GM19328 (cell line): Measurements from ENCODE around the gene ADGRB2.

Source experiments
- ATAC-seq: cut with Tn5 transposase; IDR thresholded peaks from one replicate; pipeline ENCODE4 v1.9.1; 2021; ENCODE audit warnings: mild to moderate bottlenecking, moderate library complexity; ENCODE audit not compliant: unreplicated experiment

The ADGRB2 gene

DNA sequence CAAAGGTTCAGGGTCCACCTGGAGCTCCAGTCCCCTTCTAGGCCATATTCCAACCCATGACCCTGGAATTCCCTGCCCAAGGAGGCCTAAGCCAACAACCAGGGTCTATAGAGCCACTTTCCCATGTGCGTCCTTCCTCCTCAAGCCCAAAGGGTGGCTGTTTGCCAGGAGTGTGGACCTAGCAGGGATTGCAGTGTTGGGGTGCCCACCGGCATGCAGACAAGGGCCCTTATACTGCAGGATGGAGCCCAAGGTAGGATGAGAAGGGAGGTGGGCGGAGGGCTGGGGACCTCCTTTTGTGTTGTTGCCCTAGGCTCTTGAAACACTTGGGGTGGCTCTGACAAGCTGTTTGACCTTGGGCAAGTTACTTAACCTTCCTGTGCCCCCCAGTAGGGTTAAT lies 19.7 kb upstream of the ADGRB2 start:
- no peak for ATAC-seq

DNA sequence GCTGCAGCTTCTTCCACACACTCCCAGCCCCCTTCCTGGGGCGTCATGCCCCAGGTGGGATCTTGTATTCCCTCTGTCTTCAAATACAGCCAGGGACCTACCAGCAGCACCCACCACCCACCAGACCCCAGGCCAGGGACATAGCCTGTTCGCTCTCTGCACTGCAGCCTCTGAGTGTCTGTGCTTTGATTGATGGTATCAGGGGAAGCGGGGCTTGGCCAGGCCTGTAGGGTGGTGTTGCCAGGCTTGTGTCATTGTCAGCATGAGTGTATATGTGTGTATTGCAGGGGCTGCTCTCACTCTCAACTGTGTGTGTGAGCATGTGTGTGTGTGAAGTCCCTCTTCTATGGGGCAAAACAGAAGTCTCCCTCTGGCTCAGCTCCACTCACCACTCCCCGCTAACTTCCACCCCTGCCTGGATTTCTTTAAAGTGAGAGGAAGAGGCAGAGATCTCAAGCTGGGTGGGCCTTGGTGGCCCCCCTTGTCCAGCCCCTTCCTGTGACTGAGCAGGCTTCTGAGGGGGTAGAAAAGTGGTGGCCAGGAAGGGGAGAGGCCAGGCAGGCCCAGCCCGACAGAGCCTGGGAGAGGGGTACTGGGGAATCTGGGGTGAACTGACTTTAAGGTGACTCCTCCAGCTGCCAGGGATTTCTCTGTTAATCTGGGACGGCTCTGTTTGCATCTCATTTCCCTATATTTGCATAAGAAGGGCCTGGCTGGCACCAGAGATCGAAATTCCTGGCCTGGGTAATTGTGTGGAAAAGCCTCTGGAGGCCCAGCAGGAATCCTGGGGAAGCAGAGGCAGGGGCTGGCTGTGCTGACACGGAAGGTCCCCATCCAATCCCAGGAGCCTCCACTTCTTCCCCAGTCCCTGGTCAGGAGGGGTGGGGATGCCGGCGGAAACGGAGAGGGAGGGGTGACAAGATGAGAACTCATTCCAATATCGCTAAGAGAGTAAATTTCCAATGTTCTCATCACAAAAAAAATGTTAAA lies 18.6 kb upstream of the ADGRB2 start:
- no peak for ATAC-seq

DNA sequence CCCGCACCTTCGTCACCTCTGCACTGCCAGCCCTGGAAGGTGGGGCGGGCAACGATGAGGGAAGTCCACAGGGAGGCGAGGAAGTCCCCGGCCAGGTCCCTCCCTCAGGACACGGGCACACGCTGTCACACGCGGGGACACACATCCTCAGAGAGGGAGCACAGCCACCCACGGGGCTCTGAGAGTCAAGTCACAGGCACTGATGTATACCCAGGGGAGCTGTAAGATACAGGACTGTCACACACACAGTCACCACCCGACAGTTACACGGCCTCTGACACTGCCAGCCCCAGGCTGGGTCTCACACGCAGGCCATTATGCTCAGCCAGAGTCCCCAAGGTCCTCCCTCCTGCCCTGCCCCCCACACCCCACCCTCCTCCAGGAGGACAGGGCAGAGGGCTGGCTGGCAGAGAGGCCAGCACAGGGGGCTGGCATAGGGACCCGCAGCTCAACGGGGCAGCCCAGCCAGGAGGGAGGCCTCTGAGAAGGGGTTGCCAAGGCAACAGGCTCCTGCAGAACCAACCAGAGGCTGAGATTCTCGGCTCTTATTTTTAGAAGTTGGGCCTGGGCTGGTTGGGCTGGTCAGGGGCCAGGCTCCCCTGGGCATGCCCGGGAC lies 17.7 kb upstream of the ADGRB2 start:
- ATAC-seq: no peak

DNA sequence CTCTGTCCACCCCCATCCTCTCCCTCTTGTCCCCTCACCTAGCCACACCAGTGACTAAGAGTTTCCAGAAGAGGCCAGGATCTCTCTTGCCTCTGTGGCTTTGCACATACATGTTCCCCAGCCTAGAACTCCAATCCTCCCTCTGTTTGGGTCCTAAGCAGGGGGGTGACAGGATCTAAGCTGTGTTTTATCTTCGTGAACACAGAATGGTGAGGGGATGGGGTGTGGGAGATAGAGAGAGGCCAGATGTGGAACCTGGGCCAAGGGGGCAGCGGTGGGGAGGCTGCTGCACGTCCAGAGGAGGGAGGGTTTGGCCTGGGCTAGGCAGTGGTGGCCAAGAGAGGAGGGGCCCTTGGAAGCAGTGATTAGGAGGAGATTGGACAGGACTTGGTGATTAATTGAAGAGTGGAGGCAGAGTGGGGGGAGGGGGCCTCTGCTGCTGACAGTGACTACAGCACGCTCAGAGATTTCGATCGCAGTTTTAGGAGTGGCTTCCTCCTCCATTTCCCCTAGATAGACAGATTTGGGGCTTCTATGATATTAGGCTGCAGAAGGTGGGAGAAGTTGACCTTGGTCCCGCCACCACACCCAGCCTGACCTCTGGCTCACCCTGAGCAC lies 17.1 kb upstream of the ADGRB2 start:
- ATAC-seq: no peak

DNA sequence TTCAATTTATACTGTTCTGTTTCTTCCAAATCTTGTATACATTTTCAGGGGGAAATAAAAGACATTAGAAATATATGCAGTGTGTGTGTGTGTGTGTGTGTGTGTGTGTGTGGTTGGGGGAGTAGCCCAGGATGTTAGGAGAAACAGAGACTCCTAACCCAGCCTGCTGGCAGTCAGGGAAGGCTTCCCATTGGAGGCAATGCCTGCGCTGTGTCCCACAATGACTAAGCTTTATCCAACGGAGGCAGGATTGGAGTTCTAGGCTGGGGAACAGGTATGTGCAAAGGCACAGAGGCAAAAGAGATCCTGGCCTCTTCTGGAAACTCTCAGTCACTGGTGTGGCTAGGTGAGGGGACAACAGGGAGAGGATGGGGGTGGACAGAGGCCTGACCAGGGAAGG lies 16.5 kb upstream of the ADGRB2 start:
- ATAC-seq: no peak

DNA sequence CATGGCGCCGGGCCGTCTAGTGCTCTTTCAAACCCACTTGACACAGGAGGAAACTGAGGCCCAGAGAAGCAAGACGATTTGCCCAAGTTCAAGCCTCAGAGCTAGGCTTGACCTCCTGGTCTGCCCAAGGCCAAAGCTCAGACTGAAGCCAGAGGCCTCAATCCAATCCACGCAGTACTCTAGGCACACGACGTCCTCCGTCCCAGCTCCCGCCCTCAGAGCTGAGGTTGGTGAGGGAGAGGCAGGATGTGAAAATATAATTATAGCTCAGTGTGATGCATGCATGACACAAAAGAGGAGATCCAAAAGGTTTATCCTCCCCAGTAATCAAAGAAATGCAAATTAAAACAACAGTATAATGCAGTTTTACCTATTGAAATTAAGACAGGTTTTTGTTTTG lies 15.5 kb upstream of the ADGRB2 start:
- ATAC-seq: no peak

DNA sequence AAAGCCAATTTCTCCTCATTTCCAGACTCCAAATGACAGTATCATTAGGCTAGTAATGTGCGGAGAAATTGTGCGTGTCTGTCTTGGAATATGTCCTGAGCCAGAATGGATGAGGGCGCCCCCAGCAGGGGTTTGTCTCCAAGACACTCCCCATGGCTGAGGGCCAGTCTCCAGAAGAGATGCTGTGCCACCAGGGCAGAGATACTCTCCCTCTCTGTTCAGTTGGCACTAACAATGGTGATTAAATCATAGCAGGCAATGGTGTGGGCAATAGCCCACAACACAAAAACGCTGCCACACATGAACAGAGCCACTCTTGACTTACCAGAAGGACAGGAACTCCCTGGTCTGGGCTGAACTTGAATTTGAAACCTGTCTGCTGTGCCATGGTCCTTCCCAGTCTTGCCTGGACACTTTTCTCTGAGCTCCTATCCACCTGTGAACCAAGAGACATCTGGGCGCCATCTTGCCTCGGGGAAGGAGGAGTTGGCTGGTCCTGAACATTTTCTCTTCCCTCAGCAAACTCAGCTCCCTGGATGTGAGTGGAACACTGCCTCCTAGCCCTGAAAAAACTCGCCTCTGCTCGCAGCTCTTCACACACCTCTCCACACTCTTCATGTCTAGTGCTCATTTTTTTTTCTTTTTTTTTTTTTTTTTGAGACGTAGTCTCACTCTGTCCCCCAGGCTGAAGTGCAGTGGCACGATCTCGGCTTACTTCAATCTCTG lies 14.8 kb upstream of the ADGRB2 start:
- ATAC-seq: no peak

DNA sequence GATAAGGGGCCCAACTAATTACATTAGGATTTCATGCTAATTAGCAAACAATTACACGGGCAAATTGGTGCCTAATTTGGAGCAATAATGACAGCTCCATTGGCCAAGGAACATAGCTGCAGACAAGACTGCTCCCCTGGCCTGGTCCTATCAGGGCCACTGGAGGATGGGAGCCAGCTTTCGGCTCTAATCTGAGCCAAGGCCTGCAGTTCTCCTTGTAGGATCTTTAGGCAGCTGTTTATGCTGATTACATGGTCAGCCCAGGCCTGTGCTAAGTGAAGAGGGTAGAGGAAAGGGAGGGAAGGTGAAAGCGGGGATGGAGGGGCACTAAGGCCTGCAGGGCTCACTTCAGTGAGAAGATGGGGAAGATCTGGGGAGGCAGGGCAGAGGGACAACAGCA lies 12.4 kb upstream of the ADGRB2 start:
- no peak for ATAC-seq

DNA sequence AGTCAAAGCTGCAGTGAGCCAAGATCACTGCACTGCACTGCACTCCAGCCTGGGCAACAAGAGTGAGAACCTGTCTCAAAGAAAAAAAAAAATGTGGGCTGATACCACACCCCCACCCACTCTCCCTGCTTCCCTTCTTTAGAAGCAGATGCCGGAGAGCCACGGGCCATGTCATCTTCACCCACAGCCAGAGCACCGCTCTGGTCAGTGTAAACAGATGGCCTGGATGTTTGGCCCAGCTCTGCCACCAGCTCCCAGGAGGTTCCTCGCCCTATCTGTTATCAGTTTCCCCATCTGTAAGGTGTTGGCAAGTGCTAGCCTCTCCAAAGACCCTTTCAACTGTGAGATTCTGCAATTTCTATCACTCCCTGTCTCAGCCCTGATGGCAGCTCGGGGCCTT lies 11.9 kb upstream of the ADGRB2 start:
- no peak for ATAC-seq

DNA sequence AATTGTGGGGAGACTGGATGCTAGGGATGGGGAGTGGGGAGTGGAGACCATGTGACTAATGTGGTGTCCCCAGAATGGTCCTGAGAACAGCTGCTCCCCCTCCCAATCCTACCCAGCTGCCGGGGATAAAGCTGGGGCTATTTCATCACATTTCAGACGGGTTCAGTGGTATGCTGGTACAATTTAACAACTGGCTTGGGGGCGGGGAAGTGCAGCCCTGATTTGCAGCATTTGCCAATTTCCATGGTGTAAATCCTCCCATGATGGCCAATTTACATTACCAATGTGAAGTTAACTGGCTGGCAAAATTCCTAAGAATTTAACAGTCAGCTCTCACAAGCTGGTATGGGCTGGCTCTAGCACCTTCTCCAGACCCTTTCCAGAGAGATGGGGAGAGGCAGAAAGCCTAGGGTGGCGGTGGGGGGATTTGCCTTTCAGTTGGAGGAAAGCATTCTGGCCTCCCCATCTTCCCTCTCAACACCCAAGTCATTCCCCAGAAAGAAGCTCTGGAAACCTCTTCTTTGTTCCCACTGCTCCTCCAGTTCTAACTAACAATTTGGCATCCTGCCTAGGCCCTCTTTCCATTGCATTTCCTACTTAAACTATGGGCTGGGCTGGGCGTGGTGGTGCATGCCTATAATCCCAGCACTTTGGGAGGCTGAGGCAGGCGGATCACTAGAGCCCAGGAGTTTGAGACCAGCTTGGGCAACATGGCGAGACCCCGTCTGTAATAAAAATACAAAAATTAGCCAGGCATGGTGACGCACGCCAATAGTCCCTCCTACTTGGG lies 11.3 kb upstream of the ADGRB2 start:
- ATAC-seq: no peak

DNA sequence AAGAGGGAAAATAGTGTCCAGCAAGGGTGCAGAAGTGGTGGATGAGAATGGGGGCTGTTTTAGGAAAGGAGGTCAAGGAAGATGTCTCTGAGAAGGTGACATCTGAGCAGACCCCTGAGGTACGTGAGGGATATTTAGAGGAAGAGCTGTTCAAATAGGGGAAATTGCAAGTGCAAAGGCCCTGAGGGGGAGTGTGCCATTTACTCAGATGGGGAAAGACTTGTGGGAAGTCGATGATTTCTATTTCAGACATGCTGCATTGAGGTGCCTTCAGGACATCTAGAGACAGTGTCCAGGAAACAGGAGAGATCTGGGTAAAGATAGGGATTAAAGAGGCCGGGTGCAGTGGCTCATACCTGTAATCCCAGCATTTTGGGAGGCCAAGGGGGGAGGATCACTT lies 10.4 kb upstream of the ADGRB2 start:
- no peak for ATAC-seq

DNA sequence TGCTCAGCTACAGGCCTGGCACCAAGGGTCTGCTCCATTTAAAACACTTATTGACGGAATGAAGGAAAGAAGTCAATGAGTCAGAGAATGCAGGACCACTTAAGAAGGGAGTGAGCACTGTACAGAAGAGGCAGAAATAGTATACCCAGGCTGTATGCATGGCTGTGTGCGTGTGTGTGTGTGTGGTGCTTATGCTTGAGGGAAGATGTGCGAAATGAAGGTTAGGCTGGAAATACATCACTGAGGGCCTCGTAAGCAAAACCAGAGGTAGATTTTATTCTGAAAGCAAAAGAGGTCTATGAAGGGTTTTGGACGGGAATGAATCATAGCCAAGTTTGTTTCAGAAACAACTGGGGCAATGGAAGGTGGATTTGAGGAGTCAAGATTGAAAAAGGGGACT lies 9.7 kb upstream of the ADGRB2 start:
- no peak for ATAC-seq

DNA sequence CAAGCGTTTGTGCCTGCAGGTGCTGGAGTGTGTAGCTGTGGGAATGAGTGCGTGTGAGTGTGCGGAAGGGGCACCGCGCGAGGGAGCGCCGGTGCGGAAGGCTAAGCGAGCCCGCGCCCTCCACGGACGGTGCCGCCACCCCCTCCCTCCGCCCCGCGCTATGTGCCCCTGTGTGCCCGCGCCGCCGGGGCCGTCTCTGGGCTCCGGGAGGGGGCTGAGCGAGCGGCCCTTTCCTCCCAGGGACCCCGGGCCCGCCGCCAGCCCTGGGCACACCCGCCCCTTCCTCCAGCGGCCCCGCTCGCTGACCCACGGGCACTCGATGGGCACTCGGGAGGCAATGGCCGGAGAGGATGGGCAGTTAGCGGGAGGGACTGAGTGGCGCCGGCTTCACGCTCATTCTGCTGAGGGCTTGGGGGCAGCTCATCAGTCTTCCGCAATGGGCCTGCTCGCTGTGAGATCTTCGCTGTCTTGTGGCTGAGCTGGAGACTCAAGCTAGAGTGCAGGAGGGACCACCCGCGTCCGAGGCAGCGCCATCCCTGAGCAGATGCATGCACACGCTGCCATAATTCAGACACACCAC lies 8.6 kb upstream of the ADGRB2 start:
- ATAC-seq: no peak

DNA sequence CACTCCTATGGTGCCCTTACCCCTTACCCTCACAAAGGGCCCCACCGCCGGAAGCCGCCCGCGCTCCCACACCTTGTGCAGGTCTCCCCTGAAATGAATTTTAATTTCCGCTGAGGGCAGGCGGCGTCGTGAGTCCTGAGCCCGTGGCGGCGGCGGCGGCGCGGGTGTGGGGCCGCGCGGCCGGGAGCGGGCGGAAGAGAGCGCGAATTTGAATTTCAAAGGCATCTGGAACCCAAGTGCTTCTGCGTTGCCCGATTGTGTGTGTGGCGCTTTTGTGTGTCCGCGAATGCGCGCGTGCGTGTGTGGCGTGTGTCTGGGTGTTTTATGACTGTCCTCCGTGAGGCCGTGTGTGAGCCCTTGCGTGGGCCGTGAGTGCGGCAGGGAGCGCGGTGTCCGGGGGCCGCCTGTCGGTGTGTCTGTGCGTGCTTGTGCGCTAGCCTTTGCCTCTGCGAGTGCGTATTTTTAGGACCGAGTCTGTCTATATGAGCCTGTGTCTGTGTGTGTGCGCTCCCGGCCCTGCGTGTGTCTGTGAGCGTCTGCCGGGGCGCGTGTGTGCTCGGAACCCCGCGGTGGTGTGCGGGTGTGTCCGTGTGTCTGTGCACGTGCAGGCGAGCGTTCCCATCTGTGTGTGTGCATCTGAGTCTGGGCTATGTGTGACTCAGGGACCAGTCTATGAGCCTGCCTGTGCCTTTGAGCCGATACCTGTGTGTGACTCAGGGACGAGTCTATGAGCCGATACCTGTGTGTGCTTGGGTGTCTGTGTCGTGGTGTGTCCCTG lies 7.9 kb upstream of the ADGRB2 start:
- ATAC-seq: no peak

DNA sequence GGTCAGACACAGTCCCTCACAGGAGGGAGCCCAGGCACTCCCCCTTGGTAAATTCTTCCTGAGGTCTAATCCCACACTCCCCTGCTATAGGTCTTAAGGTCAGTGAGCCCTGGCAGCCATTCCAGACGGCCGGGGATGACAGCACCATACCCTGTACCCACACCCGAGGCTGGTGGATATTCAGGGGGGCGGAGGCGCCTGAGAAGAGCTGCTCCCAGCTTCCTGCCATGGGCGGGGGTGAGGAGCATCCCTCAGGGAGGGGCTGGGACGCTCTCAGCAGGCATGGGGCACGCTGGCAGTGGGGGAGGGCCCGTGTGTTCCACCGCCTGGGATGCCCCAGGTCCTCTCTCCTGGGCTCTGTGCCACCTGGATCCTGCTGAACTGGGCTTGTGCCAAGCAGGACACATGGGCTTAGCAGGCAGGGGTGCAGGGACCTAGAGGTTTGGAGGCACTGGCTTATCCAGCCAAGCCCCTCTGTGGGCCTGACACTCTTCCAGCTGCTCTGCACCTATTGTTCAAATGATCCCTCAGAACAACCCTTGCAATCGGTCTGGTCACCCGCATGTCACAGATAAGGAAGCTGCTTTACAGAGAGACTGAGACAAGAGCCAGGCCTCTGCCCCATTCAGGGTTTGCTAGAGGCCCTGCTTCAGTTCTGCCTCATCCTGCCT lies 5.7 kb upstream of the ADGRB2 start:
- no peak for ATAC-seq

DNA sequence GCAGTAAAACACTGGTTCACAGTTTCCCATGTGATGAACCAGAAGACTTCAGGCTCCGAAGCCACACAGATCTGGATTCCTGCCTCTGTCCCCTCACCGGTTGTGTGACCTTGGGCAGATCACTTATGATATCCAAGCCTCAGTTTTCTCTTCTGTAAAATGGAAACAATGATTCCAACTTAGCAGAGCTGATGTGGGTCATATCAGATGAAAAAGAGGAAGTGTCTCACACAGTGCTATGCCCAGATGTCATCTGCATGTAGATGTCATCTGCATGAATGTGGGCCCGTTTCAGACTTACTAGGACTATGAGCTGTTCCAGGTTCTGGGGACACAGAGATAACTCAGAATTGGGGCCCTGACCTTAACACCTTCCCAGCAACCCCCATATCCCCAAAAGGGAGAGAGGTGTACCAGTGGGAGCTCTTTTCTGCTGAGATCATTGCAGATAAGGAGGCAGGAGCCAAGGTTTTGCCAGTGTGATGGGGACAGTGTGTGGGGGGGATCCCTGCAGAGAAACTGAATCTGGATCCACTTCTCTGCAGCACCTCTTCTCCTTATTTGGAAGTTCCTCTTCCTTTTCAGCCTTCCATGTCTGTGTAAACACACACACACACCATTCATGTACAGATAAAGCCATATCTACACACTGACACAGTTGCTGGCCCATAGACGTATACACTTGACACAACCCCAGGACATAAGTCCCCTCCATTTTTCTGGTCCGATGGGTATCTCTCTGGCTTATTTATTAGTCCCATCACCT lies 5.0 kb upstream of the ADGRB2 start:
- ATAC-seq: no peak

DNA sequence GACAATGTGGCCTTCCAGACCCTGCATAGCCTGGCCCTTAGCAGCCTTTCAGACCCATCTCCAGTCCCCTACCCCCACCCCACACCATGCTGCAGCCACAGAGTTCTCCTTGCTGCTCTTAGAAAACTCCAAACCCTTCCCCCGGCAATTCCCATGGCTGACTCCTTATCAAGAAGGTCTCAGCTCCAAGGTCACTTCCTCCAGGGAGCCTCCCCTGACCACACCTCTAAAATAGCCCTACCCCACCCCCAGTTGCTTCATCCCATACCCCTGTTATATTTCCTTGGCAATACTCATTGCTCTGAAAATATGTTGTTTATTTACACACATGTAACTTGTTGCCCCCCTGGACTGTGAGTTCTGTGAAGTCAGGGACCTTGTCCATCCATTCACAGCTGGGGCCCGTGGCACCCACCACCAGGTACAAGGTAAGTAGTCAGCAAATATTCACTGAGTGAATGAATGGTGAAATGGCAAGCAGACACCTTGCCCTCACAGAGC lies 4.3 kb upstream of the ADGRB2 start:
- ATAC-seq: no peak

DNA sequence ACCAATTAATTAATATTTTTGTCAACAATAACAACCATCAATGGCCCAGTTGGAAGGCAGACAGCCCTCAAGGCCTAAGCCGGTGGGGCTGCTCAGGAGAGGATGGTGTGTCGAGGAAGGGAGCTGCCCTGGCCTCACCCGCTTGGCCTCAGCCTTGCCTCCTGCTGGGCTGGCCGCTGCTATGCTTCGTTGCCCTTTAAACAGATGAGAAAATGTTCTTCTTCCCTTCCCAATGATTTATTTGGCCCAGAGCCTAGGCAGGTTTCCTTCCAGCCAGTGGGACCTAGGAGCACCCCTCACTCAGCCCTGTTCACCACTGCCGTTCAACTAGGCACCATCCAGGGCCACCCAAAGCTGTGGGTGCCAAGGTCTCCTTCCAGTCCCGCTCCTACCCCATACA lies 3.1 kb upstream of the ADGRB2 start:
- ATAC-seq: no peak
